ENCODE data around the gene CHMP6.
A peak's percentile ranks its signal among the peaks of the same experiment; 100 is the strongest.

DNA sequence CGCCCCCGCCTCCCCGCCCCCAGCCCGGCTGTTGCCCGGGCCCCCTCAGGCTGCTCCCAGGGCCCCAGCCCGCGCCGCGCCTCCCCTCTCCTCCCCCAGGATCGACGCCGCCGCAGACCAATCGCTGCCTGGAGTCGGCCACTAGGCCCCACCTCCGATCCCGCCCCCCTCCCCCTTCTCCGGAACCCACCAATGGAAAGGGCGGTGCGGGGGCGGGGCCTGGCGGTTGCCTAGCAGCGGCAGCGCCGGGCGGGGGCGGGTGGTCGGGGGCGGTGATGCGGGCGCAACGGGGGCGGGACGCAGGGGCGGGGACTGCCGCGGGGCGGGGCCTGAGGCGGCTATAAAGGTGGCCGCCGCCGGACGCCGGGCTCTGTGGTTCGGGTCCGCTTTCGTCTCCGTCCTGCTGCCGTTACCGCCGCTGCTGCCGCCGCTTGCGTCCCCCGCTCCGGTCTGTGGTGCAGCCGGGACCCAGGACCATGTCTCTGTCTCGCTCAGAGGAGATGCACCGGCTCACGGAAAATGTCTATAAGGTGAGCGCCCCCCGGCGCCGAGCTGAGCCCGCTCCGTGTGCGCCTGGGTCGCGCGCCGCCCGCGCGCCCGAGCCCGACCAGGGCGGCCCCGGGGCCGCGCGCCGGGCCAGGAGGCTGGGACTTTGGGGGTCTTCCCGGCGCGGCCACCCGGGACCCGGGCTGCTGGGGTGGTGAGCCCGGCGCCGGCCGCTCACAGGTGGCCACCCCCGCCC is 43.3 kb downstream of the CHMP6 start, which contains the start of gene BAIAP2:
- TF ChIP-seq, protein P1, sequence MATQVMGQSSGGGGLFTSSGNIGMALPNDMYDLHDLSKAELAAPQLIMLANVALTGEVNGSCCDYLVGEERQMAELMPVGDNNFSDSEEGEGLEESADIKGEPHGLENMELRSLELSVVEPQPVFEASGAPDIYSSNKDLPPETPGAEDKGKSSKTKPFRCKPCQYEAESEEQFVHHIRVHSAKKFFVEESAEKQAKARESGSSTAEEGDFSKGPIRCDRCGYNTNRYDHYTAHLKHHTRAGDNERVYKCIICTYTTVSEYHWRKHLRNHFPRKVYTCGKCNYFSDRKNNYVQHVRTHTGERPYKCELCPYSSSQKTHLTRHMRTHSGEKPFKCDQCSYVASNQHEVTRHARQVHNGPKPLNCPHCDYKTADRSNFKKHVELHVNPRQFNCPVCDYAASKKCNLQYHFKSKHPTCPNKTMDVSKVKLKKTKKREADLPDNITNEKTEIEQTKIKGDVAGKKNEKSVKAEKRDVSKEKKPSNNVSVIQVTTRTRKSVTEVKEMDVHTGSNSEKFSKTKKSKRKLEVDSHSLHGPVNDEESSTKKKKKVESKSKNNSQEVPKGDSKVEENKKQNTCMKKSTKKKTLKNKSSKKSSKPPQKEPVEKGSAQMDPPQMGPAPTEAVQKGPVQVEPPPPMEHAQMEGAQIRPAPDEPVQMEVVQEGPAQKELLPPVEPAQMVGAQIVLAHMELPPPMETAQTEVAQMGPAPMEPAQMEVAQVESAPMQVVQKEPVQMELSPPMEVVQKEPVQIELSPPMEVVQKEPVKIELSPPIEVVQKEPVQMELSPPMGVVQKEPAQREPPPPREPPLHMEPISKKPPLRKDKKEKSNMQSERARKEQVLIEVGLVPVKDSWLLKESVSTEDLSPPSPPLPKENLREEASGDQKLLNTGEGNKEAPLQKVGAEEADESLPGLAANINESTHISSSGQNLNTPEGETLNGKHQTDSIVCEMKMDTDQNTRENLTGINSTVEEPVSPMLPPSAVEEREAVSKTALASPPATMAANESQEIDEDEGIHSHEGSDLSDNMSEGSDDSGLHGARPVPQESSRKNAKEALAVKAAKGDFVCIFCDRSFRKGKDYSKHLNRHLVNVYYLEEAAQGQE (IDR thresholded peaks at IDR 0.05) = peak; percentile 92
- TF ChIP-seq, protein P2, sequence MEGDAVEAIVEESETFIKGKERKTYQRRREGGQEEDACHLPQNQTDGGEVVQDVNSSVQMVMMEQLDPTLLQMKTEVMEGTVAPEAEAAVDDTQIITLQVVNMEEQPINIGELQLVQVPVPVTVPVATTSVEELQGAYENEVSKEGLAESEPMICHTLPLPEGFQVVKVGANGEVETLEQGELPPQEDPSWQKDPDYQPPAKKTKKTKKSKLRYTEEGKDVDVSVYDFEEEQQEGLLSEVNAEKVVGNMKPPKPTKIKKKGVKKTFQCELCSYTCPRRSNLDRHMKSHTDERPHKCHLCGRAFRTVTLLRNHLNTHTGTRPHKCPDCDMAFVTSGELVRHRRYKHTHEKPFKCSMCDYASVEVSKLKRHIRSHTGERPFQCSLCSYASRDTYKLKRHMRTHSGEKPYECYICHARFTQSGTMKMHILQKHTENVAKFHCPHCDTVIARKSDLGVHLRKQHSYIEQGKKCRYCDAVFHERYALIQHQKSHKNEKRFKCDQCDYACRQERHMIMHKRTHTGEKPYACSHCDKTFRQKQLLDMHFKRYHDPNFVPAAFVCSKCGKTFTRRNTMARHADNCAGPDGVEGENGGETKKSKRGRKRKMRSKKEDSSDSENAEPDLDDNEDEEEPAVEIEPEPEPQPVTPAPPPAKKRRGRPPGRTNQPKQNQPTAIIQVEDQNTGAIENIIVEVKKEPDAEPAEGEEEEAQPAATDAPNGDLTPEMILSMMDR (IDR thresholded peaks at IDR 0.05; ENCODE audit: low read depth, low read length, missing input control) = no peak
- no peak for TF ChIP-seq RAD21 (IDR thresholded peaks at IDR 0.05)
- peak; percentile 56 for TF ChIP-seq SP1 (IDR thresholded peaks at IDR 0.05)
- no peak for TF ChIP-seq HNF4G (IDR thresholded peaks at IDR 0.05)
- no peak for TF ChIP-seq FOXA1 (IDR thresholded peaks at IDR 0.05)
- TF ChIP-seq, protein P3, sequence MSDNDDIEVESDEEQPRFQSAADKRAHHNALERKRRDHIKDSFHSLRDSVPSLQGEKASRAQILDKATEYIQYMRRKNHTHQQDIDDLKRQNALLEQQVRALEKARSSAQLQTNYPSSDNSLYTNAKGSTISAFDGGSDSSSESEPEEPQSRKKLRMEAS (IDR thresholded peaks at IDR 0.05) = no peak

Measured in liver (tissue), 3 donors.